GM18499 (cell line): ENCODE measurements around the gene ADIPOQ.
"Not testable (repeated sequence)": the region's sequence is repeated elsewhere in the genome, so short reads cannot be mapped to it uniquely, and the experiment has no call there.

Experiments used
- ATAC-seq: cut with Tn5 transposase; IDR thresholded peaks from one replicate; pipeline ENCODE4 v1.9.1; 2021; ENCODE audit warnings: moderate number of reproducible peaks; ENCODE audit not compliant: insufficient read depth, unreplicated experiment

The ADIPOQ gene

DNA sequence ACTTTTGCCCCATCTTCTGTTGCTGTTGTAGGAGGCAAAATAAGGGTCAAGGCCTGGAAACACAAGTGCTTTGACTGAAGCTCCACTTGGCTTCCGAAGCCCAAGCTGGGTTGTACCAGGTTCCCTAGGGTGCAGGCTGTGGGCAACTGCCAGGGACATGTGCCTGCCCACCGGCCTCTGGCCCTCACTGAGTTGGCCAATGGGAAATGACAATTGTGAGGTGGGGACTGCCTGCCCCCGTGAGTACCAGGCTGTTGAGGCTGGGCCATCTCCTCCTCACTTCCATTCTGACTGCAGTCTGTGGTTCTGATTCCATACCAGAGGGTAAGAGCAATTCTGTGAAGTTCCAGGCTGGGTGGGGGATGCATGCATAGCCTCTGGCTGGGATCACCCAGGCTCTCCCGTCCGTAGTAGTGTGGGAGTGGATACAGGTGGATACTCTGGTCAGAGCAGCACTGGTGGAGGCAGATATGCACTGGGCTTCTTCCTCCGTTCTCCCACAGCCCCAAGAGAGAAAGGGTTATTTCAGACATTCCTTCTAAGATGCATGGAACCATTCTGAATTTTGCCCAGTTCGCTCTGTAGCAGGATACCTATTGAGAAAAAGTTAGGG, at the start of gene ADIPOQ:
TSS of gene ADIPOQ (plus strand) at position 285 of the 613 bp plus-strand sequence. CDS start 10,349 bp downstream, outside the sequence.
- ATAC-seq, result no peak

DNA sequence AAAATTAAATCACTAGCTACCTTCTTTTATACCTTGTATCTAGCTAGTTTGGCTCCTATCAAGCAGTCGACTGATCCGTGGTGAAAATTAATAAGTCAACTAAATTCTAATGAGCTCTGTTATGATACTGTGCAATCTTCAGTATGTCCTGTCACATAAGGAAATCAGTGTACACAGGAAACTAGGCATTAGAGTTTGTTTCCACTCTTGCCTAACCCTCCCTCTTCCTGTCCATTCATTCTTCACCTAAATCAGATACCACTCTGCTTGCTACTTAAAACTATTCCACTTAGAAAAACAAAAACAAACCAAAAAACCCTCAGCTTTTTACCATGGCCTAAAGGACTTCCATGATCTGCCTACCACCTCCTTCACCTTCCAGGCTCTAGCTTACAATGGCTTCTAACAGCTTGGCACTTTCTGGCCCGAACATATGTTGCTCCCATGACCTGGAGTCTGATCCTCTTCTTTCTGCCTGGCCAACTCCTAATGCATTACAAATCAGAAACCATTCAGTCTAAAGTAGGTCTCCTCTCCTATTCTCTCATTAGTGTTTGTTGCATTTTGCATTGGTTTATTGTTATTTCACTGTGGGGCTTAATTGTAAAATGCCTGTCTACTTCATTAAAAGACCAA, 44.2 kb upstream of the ADIPOQ start:
- no peak for ATAC-seq

DNA sequence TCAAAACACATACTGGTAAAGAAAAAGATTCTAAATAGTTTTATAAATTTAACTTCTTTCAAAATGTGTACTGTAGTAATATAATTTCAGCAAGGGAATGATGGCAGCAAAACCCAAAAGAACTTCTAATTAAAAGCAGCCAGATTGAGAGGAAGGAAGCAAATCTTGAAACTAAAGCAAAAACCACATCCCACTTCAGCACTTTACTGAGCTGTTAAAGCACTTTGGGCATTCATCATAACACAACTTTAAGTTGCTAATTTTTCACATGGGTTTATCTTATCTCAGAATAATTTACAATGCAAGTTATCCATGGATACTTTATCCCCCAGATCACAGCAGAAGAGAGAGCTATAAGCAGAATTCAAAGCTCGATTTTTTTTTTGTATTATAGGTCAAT, 42.2 kb upstream of the ADIPOQ start:
- no peak for ATAC-seq

DNA sequence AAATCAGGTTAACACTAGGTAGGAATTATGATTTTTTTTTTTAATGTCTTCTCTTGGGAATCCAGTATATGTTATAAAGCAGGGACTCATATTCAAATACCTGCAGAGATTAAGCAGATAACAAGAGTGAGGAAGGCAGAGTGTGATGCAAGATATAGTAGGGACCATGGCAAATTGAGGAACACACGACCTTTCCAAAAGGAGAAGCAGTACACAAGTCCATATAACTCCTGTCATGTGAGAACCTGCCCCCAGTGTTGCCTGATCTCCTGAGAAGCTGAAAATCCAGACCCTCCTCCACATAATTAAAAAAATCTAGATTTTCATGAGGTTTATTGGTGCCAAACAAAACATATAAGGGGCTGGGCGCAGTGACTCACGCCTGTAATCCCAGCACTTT, 39.8 kb upstream of the ADIPOQ start:
- no peak for ATAC-seq

DNA sequence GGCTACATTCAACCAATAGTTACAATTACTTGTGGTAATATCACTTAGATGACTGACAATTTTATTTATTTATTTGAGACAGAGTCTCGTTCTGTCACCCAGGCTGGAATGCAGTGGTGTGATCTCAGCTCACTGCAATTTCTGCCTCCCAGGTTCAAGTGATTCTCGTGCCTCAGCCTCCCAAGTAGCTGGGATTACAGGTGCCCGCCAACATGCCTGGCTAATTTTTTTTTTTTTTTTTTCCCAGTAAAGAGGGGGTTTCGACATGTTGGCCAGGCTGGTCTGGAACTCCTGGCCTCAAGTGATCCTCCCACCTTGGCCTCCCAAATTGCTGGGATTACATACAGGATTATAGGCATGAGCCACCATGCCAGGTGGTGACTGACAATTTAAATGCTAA, 39.1 kb upstream of the ADIPOQ start:
- not testable (repeated sequence) for ATAC-seq

DNA sequence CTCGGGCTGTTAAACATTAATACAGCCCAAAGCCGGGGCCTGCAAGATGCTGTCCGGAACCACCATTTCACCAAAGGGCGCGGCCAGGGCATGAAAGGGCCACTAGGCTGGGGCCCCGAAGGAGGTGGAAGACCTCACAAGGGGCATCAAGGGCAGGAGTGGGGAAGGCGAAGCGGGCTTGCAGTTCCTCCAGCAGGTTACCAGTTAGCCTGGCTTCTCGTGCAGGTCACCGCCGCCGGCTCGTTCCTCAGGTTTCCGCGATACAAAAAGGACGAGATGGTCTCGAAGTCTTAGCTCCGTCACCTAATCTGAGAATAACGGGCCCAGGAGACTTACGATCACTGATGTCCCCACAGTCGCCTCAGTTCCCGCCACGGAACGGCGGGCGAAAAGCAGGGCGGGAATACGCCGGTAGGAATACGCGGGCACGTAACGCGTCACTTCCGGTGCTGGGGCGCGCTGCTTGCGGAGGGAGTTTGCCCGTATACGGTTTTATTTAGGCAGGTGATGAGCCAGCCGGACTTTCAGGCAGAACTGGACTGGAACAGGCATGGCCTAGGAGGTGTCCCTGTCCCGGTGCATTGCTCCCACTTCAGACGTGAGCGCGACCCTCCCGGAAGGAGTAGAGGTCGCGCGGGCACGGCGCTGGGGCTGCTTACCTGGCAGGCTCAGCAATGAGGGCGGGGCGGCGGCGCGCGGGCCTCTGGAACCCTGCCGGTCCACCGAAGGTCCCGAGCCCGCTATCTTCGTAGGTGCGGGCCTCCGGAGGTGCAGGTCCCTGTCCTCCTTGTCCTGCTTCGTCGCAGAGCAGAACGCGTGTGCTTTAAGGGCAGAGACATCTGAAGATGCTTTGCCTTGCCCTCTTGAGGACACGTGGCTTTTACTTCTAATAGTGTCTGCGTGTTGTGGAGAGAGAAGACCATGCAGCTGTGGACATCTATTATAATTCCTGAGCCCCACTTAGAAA, 36.1 kb upstream of the ADIPOQ start, which contains the start of gene RFC4:
TSS of gene RFC4 (minus strand) at position 394 of the 967 bp plus-strand sequence. CDS start 1,769 bp downstream, outside the sequence.
- peak; percentile 53 for ATAC-seq

DNA sequence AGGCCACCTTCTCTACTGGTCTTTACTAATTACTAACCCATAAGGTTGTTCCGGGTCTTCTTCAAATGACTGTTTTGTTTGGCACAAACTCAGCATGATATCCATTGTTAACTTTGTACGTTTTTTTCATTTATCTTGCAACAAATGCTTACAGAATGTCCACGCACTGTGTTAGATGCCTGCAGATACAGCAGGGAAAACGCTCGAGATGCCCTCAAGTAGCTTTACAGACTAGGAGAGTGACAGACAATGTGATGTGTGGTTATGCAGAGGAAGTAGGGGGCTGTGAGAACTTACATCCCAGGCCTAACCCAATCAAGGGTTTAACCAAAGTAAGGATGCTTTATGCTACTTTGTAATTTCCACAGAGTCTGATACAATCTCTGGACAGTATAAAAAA, 35.3 kb upstream of the ADIPOQ start:
- no peak for ATAC-seq

DNA sequence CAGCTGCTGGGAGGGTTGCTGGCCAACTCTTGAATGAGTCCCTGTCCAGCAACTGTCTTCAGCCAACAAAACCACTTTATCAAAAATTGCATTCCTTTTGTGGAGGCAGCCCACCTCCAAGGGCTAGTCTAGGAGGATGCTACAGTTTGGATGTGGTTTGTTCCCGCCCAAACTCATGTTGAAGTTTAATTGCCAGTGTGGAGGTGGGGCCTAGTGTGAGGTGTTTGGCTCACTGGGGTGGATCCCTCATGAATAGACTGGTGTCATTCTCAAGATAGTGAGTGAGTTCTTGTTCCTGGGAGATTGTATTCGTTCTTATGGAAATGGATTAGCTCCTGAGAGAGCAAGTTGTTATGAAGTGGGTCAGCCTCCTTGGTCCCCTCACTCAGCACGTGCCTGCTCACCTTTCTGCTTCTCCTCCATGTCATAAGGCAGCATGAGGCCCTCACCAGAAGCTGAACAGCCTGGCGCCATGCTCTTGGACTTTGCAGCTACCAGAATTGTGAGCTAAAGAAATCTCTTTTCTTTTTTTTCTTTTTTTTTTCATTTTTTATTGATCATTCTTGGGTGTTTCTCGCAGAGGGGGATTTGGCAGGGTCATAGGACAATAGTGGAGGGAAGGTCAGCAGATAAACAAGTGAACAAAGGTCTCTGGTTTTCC, 32.0 kb upstream of the ADIPOQ start:
- ATAC-seq, result no peak

DNA sequence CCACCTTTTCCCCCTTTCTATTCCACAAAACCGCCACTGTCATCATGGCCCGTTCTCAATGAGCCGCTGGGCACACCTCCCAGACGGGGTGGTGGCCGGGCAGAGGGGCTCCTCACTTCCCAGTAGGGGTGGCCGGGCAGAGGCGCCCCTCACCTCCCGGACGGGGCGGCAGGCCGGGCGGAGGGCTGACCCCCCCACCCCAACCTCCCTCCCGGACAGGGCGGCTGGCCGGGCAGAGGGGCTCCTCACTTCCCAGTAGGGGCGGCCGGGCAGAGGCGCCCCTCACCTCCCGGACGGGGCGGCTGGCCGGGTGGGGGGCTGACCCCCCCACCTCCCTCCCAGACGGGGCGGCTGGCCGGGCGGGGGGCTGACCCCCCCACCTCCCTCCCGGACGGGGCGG, 31.2 kb upstream of the ADIPOQ start:
- not testable (repeated sequence) for ATAC-seq

DNA sequence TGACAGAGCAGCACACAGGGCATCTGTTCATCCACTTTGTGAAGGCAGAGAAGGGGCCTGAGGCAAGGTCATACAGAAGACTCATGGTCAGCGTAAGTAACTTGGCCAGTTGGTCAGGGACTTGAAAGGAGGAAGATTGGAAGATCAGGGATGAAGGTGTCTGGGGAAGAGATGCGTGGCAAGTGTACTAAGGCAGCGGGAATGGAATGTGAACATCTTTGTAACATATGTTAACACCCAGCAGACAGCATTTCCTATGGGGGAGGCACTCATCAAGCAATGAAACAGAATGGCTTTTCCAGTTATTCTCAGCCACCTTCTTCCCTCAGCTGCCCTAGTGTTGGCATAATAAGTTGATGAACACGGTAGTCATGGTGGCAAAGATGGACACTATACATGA, 28.4 kb upstream of the ADIPOQ start:
- ATAC-seq, result no peak

DNA sequence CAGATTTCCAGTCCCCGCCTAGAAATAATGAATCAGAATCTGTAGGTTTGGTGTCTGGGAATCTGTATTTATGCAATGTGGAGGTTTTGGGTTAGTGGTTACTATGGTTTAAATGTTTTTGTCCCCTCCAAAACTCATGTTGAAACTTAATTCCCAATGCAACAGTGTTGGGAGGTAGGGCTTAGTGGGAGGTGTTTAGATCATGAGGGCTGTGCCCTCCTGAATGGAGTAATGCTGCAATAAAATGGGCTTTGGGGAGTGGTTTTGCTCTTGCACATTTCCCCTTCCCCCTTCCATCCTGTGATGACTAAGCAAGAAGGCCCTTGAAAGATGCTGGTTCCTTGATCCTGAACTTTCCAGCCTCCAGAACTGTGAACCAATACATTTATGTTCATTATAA, 27.1 kb upstream of the ADIPOQ start:
- no peak for ATAC-seq

DNA sequence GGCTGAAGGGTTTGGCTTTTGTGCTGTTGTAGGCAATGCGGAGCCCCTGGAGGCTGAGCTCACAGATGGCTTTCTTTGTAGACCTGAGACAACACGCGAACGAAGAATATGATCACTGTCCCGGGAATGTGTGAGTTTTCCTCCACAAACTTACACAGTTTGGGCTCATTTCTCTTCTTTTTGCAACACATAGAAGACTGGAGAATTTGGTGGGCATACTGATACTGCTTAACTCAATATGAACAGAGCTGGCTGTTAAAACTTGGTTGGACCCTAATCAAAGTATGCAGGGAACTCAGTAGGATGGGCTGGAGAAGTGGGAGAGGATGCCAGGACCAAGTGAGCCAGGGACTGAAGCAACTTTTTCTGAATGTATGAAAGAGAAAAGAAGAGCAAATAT, 24.0 kb upstream of the ADIPOQ start:
- ATAC-seq, result no peak

DNA sequence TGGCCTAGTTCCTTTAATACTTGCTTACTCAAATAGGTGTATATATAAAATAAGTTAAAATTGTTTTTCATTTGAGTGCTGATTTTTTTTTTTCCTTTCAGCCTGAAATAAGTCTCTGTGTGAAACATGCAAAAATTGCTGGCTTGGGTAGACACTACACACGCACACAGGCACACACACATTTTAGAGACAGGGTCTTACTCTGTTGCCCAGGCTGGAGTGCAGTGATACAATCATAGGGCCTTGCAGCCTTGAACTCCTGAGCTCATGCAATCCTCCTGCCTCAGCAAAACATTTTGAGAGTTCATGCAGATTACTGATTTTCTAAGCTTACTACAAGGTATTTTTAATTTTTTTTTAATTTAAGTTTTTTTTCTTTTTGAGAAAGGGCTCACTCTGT, 23.6 kb upstream of the ADIPOQ start:
- ATAC-seq, result no peak

DNA sequence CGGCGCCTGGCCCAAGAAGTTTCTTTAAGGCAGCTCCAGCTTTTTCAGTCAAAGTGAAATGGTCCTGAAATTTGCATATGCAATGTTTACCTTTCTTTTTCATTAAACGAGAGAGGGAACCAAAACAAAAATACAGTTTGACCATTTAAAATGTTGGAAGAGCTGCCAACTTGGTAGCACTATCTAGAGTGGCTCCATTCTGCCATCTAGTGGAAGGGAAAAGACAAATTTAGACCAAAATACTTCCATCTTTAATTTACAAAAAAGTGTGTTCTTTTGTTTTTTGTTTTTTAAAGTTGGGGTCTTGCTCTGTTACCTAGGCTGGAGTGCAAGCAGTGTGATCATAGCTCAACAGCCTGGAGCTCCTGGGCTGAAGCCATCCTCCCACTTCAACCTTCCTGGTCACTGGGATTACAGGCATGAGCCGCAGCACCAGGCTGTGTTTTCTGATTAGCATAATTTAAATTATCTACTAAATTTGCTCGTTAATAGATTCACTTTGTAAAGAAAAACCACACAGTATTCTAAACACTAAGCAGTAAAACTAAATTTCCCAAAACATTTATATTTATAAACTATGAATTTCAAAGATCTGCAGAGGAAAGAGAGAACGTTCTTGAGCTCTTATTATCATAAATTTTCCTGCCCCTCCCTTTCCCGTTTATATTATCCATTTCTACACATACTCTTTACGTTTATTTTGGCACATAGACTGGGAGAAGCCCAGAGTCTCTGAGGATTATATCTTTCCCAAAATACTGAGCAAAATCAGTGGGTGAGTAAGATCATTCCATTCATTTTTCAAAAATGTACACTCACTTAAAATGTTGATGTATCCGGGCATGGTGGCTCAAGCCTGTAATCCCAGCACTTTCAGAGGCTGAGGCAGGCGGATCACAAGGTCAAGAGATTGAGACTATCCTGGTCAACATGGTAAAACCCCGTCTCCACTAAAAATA, 20.8 kb upstream of the ADIPOQ start:
- ATAC-seq, result no peak

DNA sequence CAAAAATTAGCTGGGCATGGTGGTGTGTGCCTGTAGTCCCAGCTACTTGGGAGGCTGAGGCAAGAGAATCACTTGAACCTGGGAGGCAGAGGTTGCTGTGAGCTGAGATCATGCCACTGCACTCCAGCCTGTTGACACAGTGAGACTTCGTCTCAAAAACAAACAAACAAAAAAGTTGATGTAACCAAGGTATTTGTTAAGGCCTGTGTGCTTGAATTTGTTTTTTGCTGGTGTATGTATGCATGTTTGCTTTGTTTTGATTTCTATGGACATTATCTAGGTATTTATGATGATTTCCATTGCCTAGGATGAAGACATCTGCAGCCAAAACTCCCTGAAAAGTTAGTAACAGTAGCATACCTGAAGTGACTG, 20.1 kb upstream of the ADIPOQ start:
- not testable (repeated sequence) for ATAC-seq

DNA sequence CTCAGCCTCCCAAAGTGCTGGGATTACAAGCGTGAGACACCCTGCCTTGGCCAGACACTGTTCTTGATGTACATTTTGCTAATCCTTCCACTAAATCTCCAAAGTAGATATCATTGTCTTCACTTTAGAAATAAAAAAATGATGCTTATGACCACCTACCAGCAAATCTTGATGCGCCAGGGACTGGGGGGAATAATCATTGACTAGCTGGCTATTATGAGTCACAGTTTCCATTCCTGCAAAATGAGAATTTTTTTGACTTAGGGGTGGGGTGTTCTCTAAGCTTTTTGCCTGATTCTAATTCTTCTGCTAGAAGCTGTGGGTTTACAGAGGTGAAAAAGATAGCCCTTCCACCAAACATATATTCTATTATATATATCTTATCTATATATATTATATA, 19.1 kb upstream of the ADIPOQ start:
- no peak for ATAC-seq

DNA sequence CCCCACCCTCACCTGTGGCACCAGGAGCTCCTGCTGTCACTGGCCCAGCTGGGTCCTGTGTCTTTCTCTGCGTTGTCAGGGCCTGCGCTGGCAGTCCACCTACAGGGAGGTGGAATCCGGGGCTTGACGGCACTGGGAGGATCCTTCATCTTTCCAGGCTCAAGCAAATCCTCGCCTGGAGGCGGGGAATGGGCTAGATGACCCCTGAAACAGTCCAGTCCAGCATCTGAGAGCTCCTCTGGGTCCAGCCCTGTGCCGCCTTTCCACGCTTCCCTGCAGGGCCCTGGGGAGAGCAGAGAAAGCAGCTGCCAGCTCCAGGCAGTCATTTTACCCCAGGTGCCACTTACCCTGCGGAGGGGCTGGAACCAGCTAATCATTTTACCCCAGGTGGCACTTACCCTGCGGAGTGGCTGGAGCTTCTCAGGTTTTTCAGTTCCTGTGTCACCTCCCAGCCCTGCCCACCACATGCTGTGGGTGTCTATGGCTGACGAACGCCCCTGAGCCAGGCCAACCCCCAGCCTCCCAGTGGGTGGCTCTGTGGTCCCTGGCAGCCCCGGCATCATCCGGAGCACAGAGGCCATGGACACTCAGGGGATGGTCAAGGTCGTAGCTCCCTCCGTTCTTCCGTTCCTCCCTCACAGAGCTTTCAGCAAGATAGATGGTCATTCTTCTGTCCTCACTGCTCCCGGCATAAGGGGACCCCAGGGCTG, 17.9 kb upstream of the ADIPOQ start:
- no peak for ATAC-seq

DNA sequence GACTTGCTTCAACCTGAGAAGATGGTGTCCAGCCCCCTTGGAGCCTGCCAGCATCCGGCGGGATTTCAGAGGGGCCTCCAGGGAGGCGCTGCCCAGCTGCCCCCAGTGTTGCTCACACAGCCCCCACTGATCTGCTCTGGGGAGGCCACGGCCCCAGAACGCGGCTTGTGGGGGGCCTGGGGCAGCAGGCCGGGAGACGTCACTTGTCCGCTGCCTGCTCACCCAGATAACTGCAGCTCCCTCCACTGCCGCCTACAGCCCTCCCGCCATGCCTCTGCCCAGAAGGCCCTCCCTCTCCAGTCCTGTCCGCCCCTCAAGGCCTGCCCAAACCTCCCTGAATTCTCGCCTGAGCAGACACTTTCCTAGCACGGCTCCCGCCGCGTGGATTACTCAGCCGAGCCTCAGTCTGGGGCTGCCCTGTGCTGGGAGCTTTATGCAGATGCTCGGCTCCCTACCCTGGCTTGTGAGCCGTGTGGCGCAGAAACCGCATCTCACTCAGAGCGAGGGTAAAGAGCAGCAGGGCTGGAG, 17.2 kb upstream of the ADIPOQ start:
- ATAC-seq, result no peak
